Heart right ventricle (tissue), 16 donors: ENCODE measurements around the gene PCDHB11. TPM values are rescaled to one million over a fixed set of nuclear protein-coding genes. Genes with fewer than 3 reads are reported as not detected.
"Not testable (repeated sequence)": the region's sequence is repeated elsewhere in the genome, so short reads cannot be mapped to it uniquely, and the experiment has no call there.

Experiments used
- ATAC-seq, 8 donors: fragments of 200-7000 bp; cut with Tn5 transposase; one replicate each; pipeline ENCODE4 v1.9.1; 2020; ENCODE audit warnings: mild to moderate bottlenecking in 8 of 8, moderate library complexity in 8 of 8, moderate number of reproducible peaks in 1 of 8
- DNase-seq, 2 donors: peaks; one replicate each; pipeline ENCODE4 v3.0.0-alpha.2; 2020
- H3K27ac ChIP-seq, 10 donors: fragments of 200-600 bp; sonication (generic) in 2 of 10; one replicate each; pipeline versions ENCODE4 v1.5.0 to v1.8.0; 2020 to 2022; ENCODE audit warnings: mild to moderate bottlenecking in 3 of 10
- H3K27me3 ChIP-seq, 7 donors: fragments of 200-600 bp; one replicate each; pipeline ENCODE4 v1.8.0; 2021 to 2022; ENCODE audit warnings: mild to moderate bottlenecking in 2 of 7
- H3K36me3 ChIP-seq, 9 donors: fragments of 200-600 bp; sonication (generic) in 1 of 9; one replicate each; pipeline versions ENCODE4 v1.5.0 to v1.8.0; 2020 to 2022; ENCODE audit warnings: mild to moderate bottlenecking in 2 of 9
- H3K4me1 ChIP-seq, 9 donors: fragments of 200-600 bp; sonication (generic) in 1 of 9; one replicate each; pipeline versions ENCODE4 v1.5.0 to v1.8.0; 2020 to 2022; ENCODE audit warnings: mild to moderate bottlenecking in 4 of 9
- H3K4me3 ChIP-seq, 10 donors: fragments of 200-600 bp; sonication (generic) in 2 of 10; one replicate each; pipeline versions ENCODE4 v1.5.0 to v1.8.0; 2020 to 2022; ENCODE audit warnings: mild to moderate bottlenecking in 7 of 10, moderate library complexity in 2 of 10
- H3K9me3 ChIP-seq, 11 donors: fragments of 200-600 bp in 10 of 11; sonication (generic) in 2 of 11; one replicate each; pipeline versions ENCODE4 v1.5.0 to v1.8.0; 2013 to 2022; ENCODE audit warnings: mild to moderate bottlenecking in 2 of 11, control low read depth in 1 of 11, moderate library complexity in 1 of 11
- WGBS, 2 donors: extraction: QIAGEN DNeasy Blood & Tissue Kit; methylation state at CpG; one replicate each; pipeline ENCODE4 v1.1.7; 2013; ENCODE audit warnings: inconsistent platforms in 1 of 2; 5-methylcytosine and 5-hydroxymethylcytosine counted together
- intact Hi-C, 10 donors: fragments of 100-400 bp; cut with DNase I; formaldehyde crosslinking; loops; one replicate each; pipeline versions ENCODE4 v1.11.1 to v1.14.2; 2022
- polyA plus RNA-seq, 2 donors: library from polyadenylated mRNA; stranded (reverse); fragments of 200-250 nt; gene quantifications; one replicate each; pipeline ENCODE4 v1.2.3, GENCODE V29; 2013
- total RNA-seq, 10 donors: library from RNA; stranded (reverse); fragmentation: NEBNext Ultra II Directional in 3 of 10; extraction: Animal tissue kit (Norgen Biotek cat#: 25700) in 3 of 10; gene quantifications; one replicate each; pipeline versions ENCODE4 v1.2.1 to v1.2.4, GENCODE V29; 2021 to 2023
- TF ChIP-seq, protein P1 (sequence below), 9 donors: fragments of 200-600 bp; sonication (generic) in 2 of 9; IDR thresholded peaks; one replicate each; pipeline versions ENCODE4 v1.5.0 to v1.8.0; 2021 to 2022; ENCODE audit warnings: antibody characterized with exemption in 9 of 9, mild to moderate bottlenecking in 5 of 9, moderate library complexity in 1 of 9
- donor health status: Arrhythmogenic right ventricular cardiomyopathy.
- donor health status: ischemic (EF 13 %, LVEDD 7.1; RV severe dilation, severe dysfunction).
- donor health status: healthy with polysubstance abuse.
- donor health status: DM: no; HTN: yes; CAD: no.
- donor health status: DM: no; HTN: no; CAD: no.
- donor health status: ischemic (EF 25% LVEDD 6.9; RV normal size, moderate dysfunction).
- donor health status: ischemic (EF 25% LVEDD 5.7; RV mildly dilated, moderate dysfunction).
- donor health status: healthy.
- donor health status: DM: yes; HTN: yes; CAD: no.
- donor health status: Ischemic cardiomyopathy.
- donor health status: ischemic (EF 35%, LVEDD 5.7; RV mildly dilated, moderate dysfunction).
- donor health status: nonischemic (EF 11% LVEDD 7.7; RV severe dilation, severe dysfunction).
- donor health status: DM: yes; HTN: yes; CAD: no.
- donor health status: PGD.
- donor health status: ischemic (EF 29% LVEDD 5.4; RV normal size, mild dysfunction).
- donor health status: nonischemic (EF 23%, LVEDD 6.1; RV moderate dilation, normal function).

Gene PCDHB11
- total and polyA plus RNA-seq, 12 donors: 0.26 to 2.8 (median 1.3) TPM

GRCh38 chr5:141192110-141192725 is 7.2 kb upstream of the PCDHB11 start, which contains the start of gene PCDHB10:
TSS of gene PCDHB10 (plus strand) at chr5:141192353. CDS start at chr5:141192553, 200 bp downstream.
- WGBS, 2 donors: 6 to 9% methylated on average over 10 of the region's 10 CpGs
- H3K9me3 ChIP-seq: peaks cover 0 to 89% (median 57%) of the 10 kb centered on the region in 11 donors
- intact Hi-C loops: no loop called here
- ATAC-seq (no peak), DNase-seq (no peak)
- H3K27me3 ChIP-seq: peaks cover 0 to 21% (median 9%) of the 10 kb centered on the region in 7 donors
- H3K4me3 ChIP-seq: peak within 1 kb of the TSS in 1 of 10 donors; percentile 16
- H3K27ac ChIP-seq: no peak within 1 kb of the TSS
- H3K36me3 ChIP-seq: no peaks in the 10 kb centered on the region
- no peaks in the 10 kb centered on the region for H3K4me1 ChIP-seq
- TF ChIP-seq, protein P1, sequence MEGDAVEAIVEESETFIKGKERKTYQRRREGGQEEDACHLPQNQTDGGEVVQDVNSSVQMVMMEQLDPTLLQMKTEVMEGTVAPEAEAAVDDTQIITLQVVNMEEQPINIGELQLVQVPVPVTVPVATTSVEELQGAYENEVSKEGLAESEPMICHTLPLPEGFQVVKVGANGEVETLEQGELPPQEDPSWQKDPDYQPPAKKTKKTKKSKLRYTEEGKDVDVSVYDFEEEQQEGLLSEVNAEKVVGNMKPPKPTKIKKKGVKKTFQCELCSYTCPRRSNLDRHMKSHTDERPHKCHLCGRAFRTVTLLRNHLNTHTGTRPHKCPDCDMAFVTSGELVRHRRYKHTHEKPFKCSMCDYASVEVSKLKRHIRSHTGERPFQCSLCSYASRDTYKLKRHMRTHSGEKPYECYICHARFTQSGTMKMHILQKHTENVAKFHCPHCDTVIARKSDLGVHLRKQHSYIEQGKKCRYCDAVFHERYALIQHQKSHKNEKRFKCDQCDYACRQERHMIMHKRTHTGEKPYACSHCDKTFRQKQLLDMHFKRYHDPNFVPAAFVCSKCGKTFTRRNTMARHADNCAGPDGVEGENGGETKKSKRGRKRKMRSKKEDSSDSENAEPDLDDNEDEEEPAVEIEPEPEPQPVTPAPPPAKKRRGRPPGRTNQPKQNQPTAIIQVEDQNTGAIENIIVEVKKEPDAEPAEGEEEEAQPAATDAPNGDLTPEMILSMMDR (IDR thresholded peaks at IDR 0.05): peak in 7 of 9 donors; percentile 29 to 48 (median 43)

GRCh38 chr5:141194332-141194731 is 5.1 kb upstream of the PCDHB11 start:
- Histone ChIP-seq H3K9me3 (peaks cover 0 to 93% (median 62%) of the 10 kb centered on the region in 11 donors), H3K27me3 (peaks cover 0 to 17% (median 6%) of the 10 kb centered on the region in 7 donors)
- H3K4me1 ChIP-seq, ATAC-seq, H3K36me3 ChIP-seq, intact Hi-C loops, DNase-seq, H3K4me3 ChIP-seq, H3K27ac ChIP-seq: not testable (repeated sequence)
- whole genome bisulfite sequencing, 2 donors: 23 to 31% methylated on average over 5 to 24 of the region's 37 CpGs

GRCh38 chr5:141196363-141196762 is 3.1 kb upstream of the PCDHB11 start:
- Histone ChIP-seq H3K27me3 (peaks cover 0 to 12% (median 6%) of the 10 kb centered on the region in 7 donors), H3K4me3 (no peak overlapping the region), H3K36me3 (peaks cover 0 to 4% (median 0%) of the 10 kb centered on the region in 9 donors), H3K4me1 (no peaks in the 10 kb centered on the region), H3K27ac (no peak overlapping the region), H3K9me3 (peaks cover 0 to 91% (median 57%) of the 10 kb centered on the region in 11 donors)
- TF ChIP-seq, protein P1 (IDR thresholded peaks at IDR 0.05): no peak
- no peak for DNase-seq
- WGBS, 2 donors: 26 to 29% methylated on average over 3 of the region's 3 CpGs
- no peak for ATAC-seq
- intact Hi-C loops: no loop called here

DNA sequence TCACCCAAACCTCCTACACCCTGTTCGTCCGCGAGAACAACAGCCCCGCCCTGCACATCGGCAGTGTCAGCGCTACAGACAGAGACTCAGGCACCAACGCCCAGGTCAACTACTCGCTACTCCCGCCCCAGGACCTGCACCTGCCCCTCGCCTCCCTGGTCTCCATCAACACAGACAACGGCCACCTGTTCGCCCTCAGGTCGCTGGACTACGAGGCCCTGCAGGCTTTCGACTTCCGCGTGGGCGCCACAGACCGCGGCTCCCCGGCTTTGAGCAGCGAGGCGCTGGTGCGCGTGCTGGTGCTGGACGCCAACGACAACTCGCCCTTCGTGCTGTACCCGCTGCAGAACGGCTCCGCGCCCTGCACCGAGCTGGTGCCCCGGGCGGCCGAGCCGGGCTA is 1.7 kb downstream of the PCDHB11 start:
- Histone ChIP-seq H3K27me3 (peaks cover 0 to 29% (median 9%) of the 10 kb centered on the region in 7 donors), H3K36me3 (peaks cover 0 to 30% (median 0%) of the 10 kb centered on the region in 9 donors), H3K9me3 (peaks cover 0 to 98% (median 53%) of the 10 kb centered on the region in 11 donors)
- H3K27ac ChIP-seq, H3K4me1 ChIP-seq, ATAC-seq, DNase-seq, H3K4me3 ChIP-seq: not testable (repeated sequence)
- 24 to 26% methylated on average over 23 to 27 of the region's 38 CpGs for WGBS, 2 donors
- intact Hi-C loops: loop anchor here in 1 of 10 donors (10.0 kb wide), 1 partner anchor 124 kb away; the partner anchor contains the start of gene TAF7

DNA sequence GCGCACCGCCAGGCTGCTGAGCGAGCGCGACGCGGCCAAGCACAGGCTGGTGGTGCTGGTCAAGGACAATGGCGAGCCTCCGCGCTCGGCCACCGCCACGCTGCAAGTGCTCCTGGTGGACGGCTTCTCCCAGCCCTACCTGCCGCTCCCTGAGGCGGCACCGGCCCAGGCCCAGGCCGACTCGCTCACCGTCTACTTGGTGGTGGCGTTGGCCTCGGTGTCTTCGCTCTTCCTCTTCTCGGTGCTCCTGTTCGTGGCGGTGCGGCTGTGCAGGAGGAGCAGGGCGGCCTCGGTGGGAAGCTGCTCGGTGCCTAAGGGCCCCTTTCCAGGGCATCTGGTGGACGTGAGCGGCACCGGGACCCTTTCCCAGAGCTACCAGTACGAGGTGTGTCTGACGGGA is 2.2 kb downstream of the PCDHB11 start:
- Histone ChIP-seq H3K27me3 (peaks cover 0 to 34% (median 9%) of the 10 kb centered on the region in 7 donors), H3K9me3 (peaks cover 0 to 98% (median 48%) of the 10 kb centered on the region in 11 donors), H3K36me3 (peaks cover 0 to 35% (median 0%) of the 10 kb centered on the region in 9 donors)
- not testable (repeated sequence) for H3K4me3 ChIP-seq, DNase-seq, H3K27ac ChIP-seq, H3K4me1 ChIP-seq, ATAC-seq
- WGBS, 2 donors: 25 to 28% methylated on average over 28 to 29 of the region's 35 CpGs
- intact Hi-C loops: loop anchor here in 1 of 10 donors (10.0 kb wide), 1 partner anchor 123 kb away; the partner anchor contains the start of gene TAF7
